Measurements from ENCODE around the gene CLDN7.

The CLDN7 gene

DNA sequence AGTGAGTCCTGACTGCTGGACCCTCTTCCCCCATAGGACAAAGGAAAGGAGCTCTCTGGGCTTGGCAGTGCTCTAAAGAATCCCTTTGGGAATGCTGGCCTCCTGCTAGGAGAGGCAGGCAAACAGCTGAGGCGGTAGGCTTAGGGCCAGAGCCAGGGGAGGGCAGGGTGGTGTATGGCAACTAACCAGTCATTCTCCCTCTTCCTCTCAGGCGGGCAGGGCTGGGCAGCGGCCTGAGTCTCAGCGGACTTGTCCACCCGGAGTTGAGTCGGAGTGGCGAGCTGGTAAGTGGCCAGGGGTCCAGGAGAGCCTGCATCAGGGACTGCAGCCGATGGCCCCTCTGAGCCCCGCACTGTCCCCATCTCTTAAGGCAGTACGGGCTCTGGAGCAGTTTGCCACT is 38.2 kb downstream of the CLDN7 start:
- no peak overlapping the region for H3K4me3 ChIP-seq (replicated peaks in 1 of 2; ENCODE audit: low read depth in 2 of 2, low read length in 2 of 2)
- DNase-seq (ENCODE audit: low read depth in 2 of 2), result no peak
- TF ChIP-seq, protein P1, sequence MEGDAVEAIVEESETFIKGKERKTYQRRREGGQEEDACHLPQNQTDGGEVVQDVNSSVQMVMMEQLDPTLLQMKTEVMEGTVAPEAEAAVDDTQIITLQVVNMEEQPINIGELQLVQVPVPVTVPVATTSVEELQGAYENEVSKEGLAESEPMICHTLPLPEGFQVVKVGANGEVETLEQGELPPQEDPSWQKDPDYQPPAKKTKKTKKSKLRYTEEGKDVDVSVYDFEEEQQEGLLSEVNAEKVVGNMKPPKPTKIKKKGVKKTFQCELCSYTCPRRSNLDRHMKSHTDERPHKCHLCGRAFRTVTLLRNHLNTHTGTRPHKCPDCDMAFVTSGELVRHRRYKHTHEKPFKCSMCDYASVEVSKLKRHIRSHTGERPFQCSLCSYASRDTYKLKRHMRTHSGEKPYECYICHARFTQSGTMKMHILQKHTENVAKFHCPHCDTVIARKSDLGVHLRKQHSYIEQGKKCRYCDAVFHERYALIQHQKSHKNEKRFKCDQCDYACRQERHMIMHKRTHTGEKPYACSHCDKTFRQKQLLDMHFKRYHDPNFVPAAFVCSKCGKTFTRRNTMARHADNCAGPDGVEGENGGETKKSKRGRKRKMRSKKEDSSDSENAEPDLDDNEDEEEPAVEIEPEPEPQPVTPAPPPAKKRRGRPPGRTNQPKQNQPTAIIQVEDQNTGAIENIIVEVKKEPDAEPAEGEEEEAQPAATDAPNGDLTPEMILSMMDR (IDR thresholded peaks at IDR 0.05; ENCODE audit: low read depth, low read length), result no peak

DNA sequence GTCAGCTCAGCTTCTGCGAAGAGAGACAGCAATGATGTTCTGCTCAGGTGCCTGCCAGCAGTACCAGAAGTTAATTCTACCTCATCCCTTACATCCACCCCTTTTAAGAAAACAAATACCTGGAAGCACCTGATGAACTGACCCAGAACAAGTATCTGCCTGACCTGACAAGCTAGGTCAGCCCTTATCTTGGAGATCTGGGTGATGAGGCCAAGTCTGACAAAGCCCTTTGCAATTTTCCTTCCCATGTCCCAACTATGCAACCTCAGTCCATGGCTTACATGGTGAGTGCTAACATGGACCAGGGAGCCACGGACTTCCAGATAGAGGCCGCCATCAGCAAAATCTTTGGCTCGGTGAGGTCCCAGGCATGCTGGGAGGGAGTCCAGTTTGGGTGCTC is 38.9 kb downstream of the CLDN7 start:
- H3K4me3 ChIP-seq (replicated peaks in 1 of 2; ENCODE audit: low read depth in 2 of 2, low read length in 2 of 2), result no peak overlapping the region
- no peak for DNase-seq (ENCODE audit: low read depth in 2 of 2)
- TF ChIP-seq, protein P1 (IDR thresholded peaks at IDR 0.05; ENCODE audit: low read depth, low read length), result no peak

DNA sequence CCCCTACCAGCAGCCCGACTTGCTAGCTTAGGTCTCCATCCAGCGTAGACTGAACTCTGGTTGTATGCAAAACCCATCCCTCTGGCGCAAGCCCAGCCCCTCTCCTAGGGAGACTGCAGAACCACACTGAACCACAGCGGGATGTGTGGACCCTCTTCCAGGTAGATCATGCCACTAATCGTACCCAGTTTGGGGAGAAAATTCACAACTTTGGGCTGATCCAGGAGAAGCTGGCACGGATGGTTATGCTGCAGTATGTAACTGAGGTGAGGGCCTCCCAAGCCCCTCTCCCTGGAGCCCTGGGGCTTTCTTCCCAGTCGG is 39.3 kb downstream of the CLDN7 start:
- H3K4me3 ChIP-seq (replicated peaks in 1 of 2; ENCODE audit: low read depth in 2 of 2, low read length in 2 of 2), result no peak overlapping the region
- TF ChIP-seq, protein P1 (IDR thresholded peaks at IDR 0.05; ENCODE audit: low read depth, low read length), result no peak

GRCh38 chr17:7222093-7222971 is 39.9 kb downstream of the CLDN7 start:
- no peak for DNase-seq (ENCODE audit: low read depth in 2 of 2)
- TF ChIP-seq, protein P1 (IDR thresholded peaks at IDR 0.05; ENCODE audit: low read depth, low read length), result no peak
- H3K4me3 ChIP-seq (replicated peaks in 1 of 2; ENCODE audit: low read depth in 2 of 2, low read length in 2 of 2), result no peak overlapping the region

More for the DNA sequence above, 39.3 kb downstream of the CLDN7 start:
- DNase-seq (ENCODE audit: low read depth in 2 of 2), result no peak

GRCh38 chr17:7221278-7222092 is 40.8 kb downstream of the CLDN7 start:
- TF ChIP-seq, protein P1 (IDR thresholded peaks at IDR 0.05; ENCODE audit: low read depth, low read length), result no peak
- DNase-seq (ENCODE audit: low read depth in 2 of 2), result no peak
- peak overlapping the region; percentile 78 to 86 for H3K4me3 ChIP-seq (replicated peaks in 1 of 2; ENCODE audit: low read depth in 2 of 2, low read length in 2 of 2)

- DNase-seq (ENCODE audit: low read depth in 2 of 2), result peak; percentile 69 to 76
- TF ChIP-seq, protein P1 (IDR thresholded peaks at IDR 0.05; ENCODE audit: low read depth, low read length), result peak; percentile 53
- peak overlapping the region; percentile 78 to 86 for H3K4me3 ChIP-seq (replicated peaks in 1 of 2; ENCODE audit: low read depth in 2 of 2, low read length in 2 of 2)
Observed at GRCh38 chr17:7220593-7221277, 41.5 kb downstream of the CLDN7 start.

Measured in cardiac fibroblast (primary cell).